ENCODE data around the gene RAB13. TPM values are rescaled to one million over a fixed set of nuclear protein-coding genes. Genes with fewer than 3 reads are reported as not detected.

Gene RAB13
- total and polyA plus RNA-seq, 2 of the 13 experiments (the other 11 are each of a cell fraction or from before 2014, with no cell fraction given), result 15.9 to 24.7 TPM

GRCh38 chr1:153977250-153978240, 8.6 kb downstream of the RAB13 start, which contains the start of gene JTB (continued):
- TF ChIP-seq ATF6 (CRISPR knock-in tag; conservative IDR thresholded peaks at IDR 0.05) (no peak), ZNF652 (CRISPR knock-in tag; IDR thresholded peaks at IDR 0.05; ENCODE audit: borderline replicate concordance, low read depth) (0 out of 2 replicates have a peak, but pooled peaks have one; percentile 8), HDAC2 (CRISPR knock-in tag; IDR thresholded peaks at IDR 0.05) (peak; percentile 77), ZNF770 (CRISPR knock-in tag; IDR thresholded peaks at IDR 0.05) (peak; percentile 67), NKX3-1 (CRISPR knock-in tag; IDR thresholded peaks at IDR 0.05) (peak; percentile 85; the same call in 1 of the 2 replicates), SP5 (CRISPR knock-in tag; IDR thresholded peaks at IDR 0.05; ENCODE audit: borderline replicate concordance, low read depth) (no peak), ZNF776 (CRISPR knock-in tag; IDR thresholded peaks at IDR 0.05) (peak; percentile 93; the same call in 1 of the 2 replicates), YEATS4 (CRISPR knock-in tag; IDR thresholded peaks at IDR 0.05; ENCODE audit: borderline replicate concordance) (peak; percentile 95), POLR2AphosphoS2 (IDR thresholded peaks at IDR 0.05; ENCODE audit: low read depth, low read length) (no peak), NFE2 (CRISPR knock-in tag; IDR thresholded peaks at IDR 0.05) (no peak), POLR2A (IDR thresholded peaks at IDR 0.05; ENCODE audit: insufficient read depth in 1 of 2, low read depth in 2 of 2, low read length in 2 of 2) (peak; percentile 86 to 88), KLF15 (CRISPR knock-in tag; IDR thresholded peaks at IDR 0.05; ENCODE audit: borderline replicate concordance) (no peak), KLF9 (CRISPR knock-in tag; IDR thresholded peaks at IDR 0.05; ENCODE audit: low read depth) (0 out of 2 replicates have a peak, but pooled peaks have one; percentile 21), ZKSCAN5 (CRISPR knock-in tag; IDR thresholded peaks at IDR 0.05) (no peak), MEIS1 (CRISPR knock-in tag; IDR thresholded peaks at IDR 0.05; ENCODE audit: borderline replicate concordance) (0 out of 2 replicates have a peak, but pooled peaks have one; percentile 61), JARID2 (CRISPR knock-in tag; IDR thresholded peaks at IDR 0.05; ENCODE audit: insufficient replicate concordance) (no peak), PRDM10 (CRISPR knock-in tag; IDR thresholded peaks at IDR 0.05; ENCODE audit: low read depth) (no peak), SAFB2 (CRISPR knock-in tag; IDR thresholded peaks at IDR 0.05; ENCODE audit: borderline replicate concordance, low read depth) (peak; percentile 91; the same call in 1 of the 2 replicates), MYNN (CRISPR knock-in tag; IDR thresholded peaks at IDR 0.05; ENCODE audit: low read depth) (no peak), ZNF20 (CRISPR knock-in tag; IDR thresholded peaks at IDR 0.05) (no peak), JUN (CRISPR knock-in tag; IDR thresholded peaks at IDR 0.05) (no peak), ZNF589 (CRISPR knock-in tag; conservative IDR thresholded peaks at IDR 0.05) (peak; percentile 30; the same call in 1 of the 2 replicates)
